Gastroesophageal sphincter (tissue), 4 donors: Measurements from ENCODE around the gene HMGXB3. TPM values are rescaled to one million over a fixed set of nuclear protein-coding genes. Genes with fewer than 3 reads are reported as not detected.

ENCODE experiments used
- ATAC-seq: fragments of 150-250 bp; one replicate; pipeline ENCODE4 v1.9.1; 2016; ENCODE audit warnings: mild to moderate bottlenecking, moderate library complexity
- H3K27ac ChIP-seq, 4 donors: fragments of 200-600 bp; sonication (generic) in 3 of 4; 1 replicate in 3 of 4; 2 replicates in 1 of 4; pipeline ENCODE4 v1.5.1; 2016 to 2019
- H3K27me3 ChIP-seq: fragments of 200-600 bp; sonication (generic); one replicate; pipeline ENCODE4 v1.5.1; 2019
- H3K36me3 ChIP-seq, 2 donors: fragments of 200-600 bp; sonication (generic); one replicate each; pipeline ENCODE4 v1.5.1; 2019; ENCODE audit warnings: control low read depth in 1 of 2
- H3K4me1 ChIP-seq, 3 donors: fragments of 200-600 bp; sonication (generic); 1 replicate in 2 of 3; 2 replicates in 1 of 3; pipeline ENCODE4 v1.5.1; 2016 to 2019; ENCODE audit warnings: control low read depth in 2 of 3
- H3K4me3 ChIP-seq, 2 donors: fragments of 200-600 bp; sonication (generic); one replicate each; pipeline ENCODE4 v1.5.1; 2019; ENCODE audit warnings: mild to moderate bottlenecking in 1 of 2, moderate library complexity in 1 of 2
- H3K9me3 ChIP-seq, 3 donors: fragments of 200-600 bp; sonication (generic); one replicate each; pipeline ENCODE4 v1.5.1; 2017 to 2019; ENCODE audit warnings: control low read depth in 2 of 3
- EP300 ChIP-seq: sonication (generic); formaldehyde crosslinking; IDR thresholded peaks from one replicate; pipeline ENCODE4 v1.6.1; 2017; ENCODE audit warnings: antibody characterized with exemption, mild to moderate bottlenecking
- POLR2A ChIP-seq, 2 donors: fragments of 450-650 bp; IDR thresholded peaks; one replicate each; pipeline ENCODE4 v1.6.1; 2017; ENCODE audit warnings: antibody characterized with exemption in 2 of 2, mild to moderate bottlenecking in 2 of 2, moderate library complexity in 1 of 2
- POLR2AphosphoS5 ChIP-seq: sonication (generic); formaldehyde crosslinking; IDR thresholded peaks from one replicate; pipeline ENCODE4 v1.6.1; 2017; ENCODE audit warnings: antibody characterized with exemption
- WGBS, 2 donors: methylation state at CpG; one replicate each; pipeline ENCODE4 v1.1.5; 2018; ENCODE audit warnings: low coverage in 1 of 2; 5-methylcytosine and 5-hydroxymethylcytosine counted together
- total RNA-seq, 4 donors: library from RNA; depleted of rRNA; stranded (reverse); fragments of >200 nt; gene quantifications; one replicate each; pipeline ENCODE4 v1.1.0, GENCODE V29; 2016
- TF ChIP-seq, protein P1 (sequence below), 4 experiments: fragments of 200-600 bp in 2 of 4; fragments of 450-650 bp in 2 of 4; sonication (generic) in 1 of 4; IDR thresholded peaks; one replicate each; pipeline ENCODE4 v1.5.1; 2017 to 2019; ENCODE audit warnings: antibody characterized with exemption in 4 of 4, mild to moderate bottlenecking in 2 of 4, moderate library complexity in 2 of 4

The HMGXB3 gene
- total RNA-seq, 4 donors from 2014 or later = 21.8 to 30.2 (median 24.2) TPM

DNA sequence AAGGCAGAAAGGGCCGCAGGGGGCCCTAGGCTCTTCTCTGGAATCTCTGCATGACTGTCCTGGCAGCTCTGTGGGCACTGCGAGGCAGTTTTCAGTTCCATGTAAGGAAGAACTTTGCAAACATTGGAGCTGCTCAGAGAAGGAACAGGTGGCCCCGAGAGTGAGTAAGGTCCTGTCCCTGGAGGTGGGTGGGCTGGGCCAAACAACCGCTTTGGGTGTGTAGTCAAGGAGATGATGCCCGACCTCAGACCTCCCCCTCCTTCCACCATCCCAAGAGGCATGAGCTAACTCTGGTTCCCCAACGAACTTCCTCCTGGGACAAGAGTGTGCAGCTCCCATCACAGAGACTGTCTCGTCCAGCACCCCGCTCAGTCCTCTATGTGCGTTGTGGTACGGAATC lies 65.3 kb downstream of the HMGXB3 start:
- TF ChIP-seq POLR2A (IDR thresholded peaks at IDR 0.05) (no peak), POLR2AphosphoS5 (no peak), EP300 (no peak)
- TF ChIP-seq, protein P1, sequence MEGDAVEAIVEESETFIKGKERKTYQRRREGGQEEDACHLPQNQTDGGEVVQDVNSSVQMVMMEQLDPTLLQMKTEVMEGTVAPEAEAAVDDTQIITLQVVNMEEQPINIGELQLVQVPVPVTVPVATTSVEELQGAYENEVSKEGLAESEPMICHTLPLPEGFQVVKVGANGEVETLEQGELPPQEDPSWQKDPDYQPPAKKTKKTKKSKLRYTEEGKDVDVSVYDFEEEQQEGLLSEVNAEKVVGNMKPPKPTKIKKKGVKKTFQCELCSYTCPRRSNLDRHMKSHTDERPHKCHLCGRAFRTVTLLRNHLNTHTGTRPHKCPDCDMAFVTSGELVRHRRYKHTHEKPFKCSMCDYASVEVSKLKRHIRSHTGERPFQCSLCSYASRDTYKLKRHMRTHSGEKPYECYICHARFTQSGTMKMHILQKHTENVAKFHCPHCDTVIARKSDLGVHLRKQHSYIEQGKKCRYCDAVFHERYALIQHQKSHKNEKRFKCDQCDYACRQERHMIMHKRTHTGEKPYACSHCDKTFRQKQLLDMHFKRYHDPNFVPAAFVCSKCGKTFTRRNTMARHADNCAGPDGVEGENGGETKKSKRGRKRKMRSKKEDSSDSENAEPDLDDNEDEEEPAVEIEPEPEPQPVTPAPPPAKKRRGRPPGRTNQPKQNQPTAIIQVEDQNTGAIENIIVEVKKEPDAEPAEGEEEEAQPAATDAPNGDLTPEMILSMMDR (IDR thresholded peaks at IDR 0.05) = no peak
- peak overlapping the region in 1 of 4 donors; percentile 35 for H3K27ac ChIP-seq

DNA sequence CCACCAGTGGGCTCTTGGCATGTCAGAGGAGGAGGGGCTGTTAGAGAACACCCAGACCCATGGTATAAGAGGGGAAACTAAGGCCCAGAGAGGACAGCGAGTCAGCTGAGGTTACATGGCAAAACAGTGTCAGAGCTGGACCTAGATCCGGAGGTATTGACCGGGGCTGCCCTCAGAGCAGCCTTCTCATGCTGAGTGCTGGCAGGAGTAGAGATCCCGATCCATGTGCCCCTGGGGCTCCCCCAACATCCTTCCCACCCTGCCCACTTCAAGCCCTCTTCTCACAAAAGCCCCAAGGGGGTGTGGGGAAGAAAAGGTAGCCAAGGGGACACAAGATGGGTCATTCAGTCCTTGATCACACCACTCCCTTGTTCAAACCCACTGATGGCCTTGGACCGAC lies 65.9 kb downstream of the HMGXB3 start:
- H3K36me3 ChIP-seq = no peaks in the 10 kb centered on the region
- H3K9me3 ChIP-seq = no peaks in the 10 kb centered on the region
- no peak overlapping the region for H3K4me3 ChIP-seq
- TF ChIP-seq, protein P1 (IDR thresholded peaks at IDR 0.05) = no peak
- TF ChIP-seq POLR2A (IDR thresholded peaks at IDR 0.05) (no peak), EP300 (no peak), POLR2AphosphoS5 (no peak)
- H3K4me1 ChIP-seq = no peaks in the 10 kb centered on the region
- no peak overlapping the region for H3K27ac ChIP-seq
- ATAC-seq = no peak
- 87% methylated on average over 4 of the region's 5 CpGs; no CpG with 5 or more reads in 1 of the 2 donors for WGBS, 2 donors
- H3K27me3 ChIP-seq = peaks cover 10% of the 10 kb centered on the region

More for the DNA sequence above, 65.3 kb downstream of the HMGXB3 start:
- no peaks in the 10 kb centered on the region for H3K36me3 ChIP-seq
- H3K4me3 ChIP-seq = no peak overlapping the region
- WGBS, 2 donors = 87% methylated on average over 3 of the region's 10 CpGs; no CpG with 5 or more reads in 1 of the 2 donors
- no peaks in the 10 kb centered on the region for H3K4me1 ChIP-seq
- H3K27me3 ChIP-seq = peaks cover 10% of the 10 kb centered on the region
- no peaks in the 10 kb centered on the region for H3K9me3 ChIP-seq
- ATAC-seq = peak; percentile 45

DNA sequence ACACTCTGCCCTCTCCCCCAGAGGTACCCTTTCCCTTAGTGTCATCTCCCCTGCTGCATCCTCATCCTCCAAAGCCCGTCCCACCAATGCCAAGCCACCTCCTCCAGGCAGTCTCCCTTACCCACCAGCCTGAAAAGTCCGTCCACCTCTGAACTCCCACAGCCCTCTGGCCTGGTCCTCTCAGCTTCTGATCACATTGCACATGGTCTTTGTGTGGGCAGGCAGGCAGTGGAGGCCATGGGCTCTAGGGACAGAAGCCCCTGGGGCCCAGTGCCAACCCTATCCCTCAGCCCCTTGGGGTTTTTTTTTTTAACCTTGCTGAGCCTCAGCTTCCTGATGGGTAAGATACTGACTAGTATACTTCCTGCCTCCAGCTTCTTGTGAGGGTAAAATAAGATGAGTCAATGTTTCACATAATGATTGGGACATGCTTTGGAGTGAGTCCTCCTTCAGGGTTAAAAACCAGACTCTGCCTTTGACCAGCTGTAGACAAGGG lies 66.4 kb downstream of the HMGXB3 start:
- Histone ChIP-seq H3K4me1 (no peaks in the 10 kb centered on the region), H3K9me3 (no peaks in the 10 kb centered on the region), H3K27ac (no peak overlapping the region), H3K4me3 (no peak overlapping the region), H3K36me3 (no peaks in the 10 kb centered on the region), H3K27me3 (peaks cover 10% of the 10 kb centered on the region)
- 75 to 90% methylated on average over 2 of the region's 2 CpGs for WGBS, 2 donors
- no peak for TF ChIP-seq POLR2A (IDR thresholded peaks at IDR 0.05)
- TF ChIP-seq POLR2AphosphoS5 = no peak
- TF ChIP-seq, protein P1 (IDR thresholded peaks at IDR 0.05) = no peak
- no peak for TF ChIP-seq EP300
- no peak for ATAC-seq

DNA sequence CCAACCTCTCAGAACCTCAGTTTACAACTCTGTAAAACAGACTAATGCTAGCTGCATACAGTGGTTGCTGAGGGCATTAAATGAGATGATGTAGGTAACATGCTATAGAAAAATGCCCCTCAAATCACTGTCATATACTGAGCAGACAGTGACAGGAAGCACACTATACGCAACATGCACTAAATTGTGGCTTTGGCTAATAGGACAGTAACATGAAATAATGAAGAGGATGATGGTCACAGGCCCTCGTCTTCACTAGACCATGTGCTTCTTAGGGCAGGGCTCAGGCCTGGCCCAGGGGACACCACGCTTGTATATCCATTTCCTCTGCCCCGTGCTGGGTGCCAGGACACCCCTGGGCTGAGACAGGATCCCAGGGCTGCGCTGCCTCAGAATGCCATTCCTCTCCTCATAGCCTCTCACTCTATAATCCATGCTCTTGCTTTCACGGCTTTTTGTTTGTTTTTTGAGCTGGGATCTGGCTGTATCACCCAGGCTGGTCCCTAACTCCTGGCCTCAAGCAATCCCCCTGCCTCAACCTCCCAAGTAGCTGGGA lies 66.9 kb downstream of the HMGXB3 start:
- WGBS, 2 donors = 86% methylated on average over 4 to 5 of the region's 6 CpGs
- no peak for TF ChIP-seq EP300
- TF ChIP-seq POLR2A (IDR thresholded peaks at IDR 0.05) = no peak
- TF ChIP-seq, protein P1 (IDR thresholded peaks at IDR 0.05) = no peak
- no peak for TF ChIP-seq POLR2AphosphoS5
- ATAC-seq = no peak
- Histone ChIP-seq H3K27ac (no peak overlapping the region), H3K4me1 (no peaks in the 10 kb centered on the region), H3K4me3 (no peak overlapping the region), H3K27me3 (peaks cover 10% of the 10 kb centered on the region), H3K9me3 (no peaks in the 10 kb centered on the region), H3K36me3 (no peaks in the 10 kb centered on the region)

DNA sequence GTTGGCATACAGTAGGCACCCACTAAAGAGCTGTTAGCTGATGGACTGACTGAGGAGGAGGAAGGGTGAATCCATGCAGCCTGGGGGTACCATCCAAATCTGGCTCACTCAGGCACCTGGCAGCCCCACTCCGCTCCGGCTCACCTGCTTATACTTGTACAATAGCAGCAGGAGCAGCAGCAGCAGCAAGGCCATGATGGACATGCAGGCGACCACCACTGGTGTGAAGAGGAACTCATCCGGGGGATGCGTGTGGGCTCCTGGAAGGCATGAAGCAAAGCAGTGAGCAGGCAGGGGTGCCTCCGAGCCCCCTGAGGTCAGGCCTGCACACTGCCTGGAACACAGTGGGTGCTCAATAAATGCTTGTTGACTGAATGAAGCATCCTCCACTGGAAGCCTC lies 67.5 kb downstream of the HMGXB3 start:
- no peak for TF ChIP-seq EP300
- no peak for TF ChIP-seq POLR2A (IDR thresholded peaks at IDR 0.05)
- no peak for TF ChIP-seq POLR2AphosphoS5
- TF ChIP-seq, protein P1 (IDR thresholded peaks at IDR 0.05) = no peak
- Histone ChIP-seq H3K9me3 (no peaks in the 10 kb centered on the region), H3K27me3 (peaks cover 10% of the 10 kb centered on the region), H3K4me1 (no peaks in the 10 kb centered on the region), H3K27ac (no peak overlapping the region), H3K36me3 (no peaks in the 10 kb centered on the region), H3K4me3 (no peak overlapping the region)
- no peak for ATAC-seq
- WGBS, 2 donors = 70% methylated on average over 3 of the region's 6 CpGs; no CpG with 5 or more reads in 1 of the 2 donors
